GM11168 (cell line): ENCODE results near the gene FOXP1.

Source experiments
- in situ Hi-C: fragments of 300-500 bp; cut with MboI; formaldehyde crosslinking; loops from one replicate; pipeline ENCODE4 v1.12.0; 2022; ENCODE audit warnings: low sequenced_read_pairs; ENCODE audit not compliant: unreplicated experiment

The FOXP1 gene

DNA sequence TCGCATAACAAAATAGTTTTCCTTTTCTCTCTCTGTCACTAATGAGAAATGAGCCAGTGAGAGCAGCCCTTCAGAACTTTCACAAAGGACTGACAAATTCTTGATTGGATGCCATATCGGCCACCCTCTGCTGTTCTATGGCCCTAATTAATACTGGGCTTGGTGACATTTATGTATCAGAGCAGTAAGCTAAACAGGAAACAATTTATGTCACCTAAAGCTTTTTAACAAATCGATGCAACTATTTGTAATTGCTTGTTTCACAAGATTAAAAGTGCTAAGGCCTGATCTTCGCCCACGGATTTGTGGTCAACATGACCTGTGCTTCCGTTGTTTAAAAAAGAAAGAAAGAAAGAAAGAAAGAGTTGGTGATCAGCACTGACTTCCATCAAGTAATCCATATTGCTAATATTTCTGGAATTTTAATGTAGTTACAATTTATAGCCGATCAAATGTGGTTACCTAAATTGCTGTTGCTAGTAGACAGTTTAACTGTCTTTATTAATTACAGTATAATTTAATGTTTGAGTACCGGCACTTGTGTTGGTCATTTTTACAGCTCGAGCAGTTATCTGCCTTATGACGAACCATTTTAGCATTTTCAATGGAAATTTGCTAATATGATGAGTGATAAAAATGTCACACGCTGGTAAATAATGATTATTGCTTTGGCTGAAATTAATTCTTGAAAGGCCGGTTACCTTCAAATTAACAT lies 631.3 kb downstream of the FOXP1 start:
- in situ Hi-C loops: no loop called here

DNA sequence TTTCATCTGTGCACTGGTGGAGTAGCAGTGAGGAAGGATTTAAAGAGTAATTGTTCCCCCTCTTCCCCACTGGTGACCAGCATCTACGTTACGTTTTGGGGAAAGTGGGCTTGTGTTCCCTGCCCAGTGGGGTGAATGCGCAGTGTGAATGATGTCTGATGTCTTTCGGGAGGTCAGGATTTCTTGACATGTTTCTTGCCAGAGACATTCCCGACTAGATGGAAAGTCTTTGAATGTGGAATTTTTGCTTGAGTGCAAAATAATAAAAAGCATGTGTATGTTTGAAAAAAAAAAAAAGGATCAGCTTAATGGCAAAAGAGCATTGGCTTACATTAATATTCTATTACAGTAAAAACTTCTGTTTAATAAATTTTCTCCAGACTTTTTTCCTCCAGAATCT lies 632.2 kb downstream of the FOXP1 start:
- in situ Hi-C loops: no loop called here

DNA sequence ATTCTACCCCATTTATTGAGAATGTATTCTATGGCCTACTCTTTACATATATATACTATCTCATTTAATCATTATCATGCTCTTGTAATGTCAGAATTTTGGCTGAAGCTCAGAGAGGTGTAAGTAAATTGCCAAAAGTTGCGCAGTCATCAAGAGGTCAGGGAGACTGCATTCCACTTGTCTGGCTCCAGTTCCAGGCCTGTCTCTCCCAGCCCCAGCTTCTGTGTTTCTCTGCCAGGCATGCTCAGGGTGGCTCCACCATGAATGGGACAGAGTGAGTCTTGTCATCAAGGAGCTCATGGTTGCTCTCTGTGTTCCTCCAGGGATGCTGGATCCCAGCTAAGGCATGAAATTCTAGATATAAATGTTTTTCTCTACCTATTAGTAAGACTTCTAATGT lies 635.9 kb downstream of the FOXP1 start:
- in situ Hi-C loops: no loop called here

DNA sequence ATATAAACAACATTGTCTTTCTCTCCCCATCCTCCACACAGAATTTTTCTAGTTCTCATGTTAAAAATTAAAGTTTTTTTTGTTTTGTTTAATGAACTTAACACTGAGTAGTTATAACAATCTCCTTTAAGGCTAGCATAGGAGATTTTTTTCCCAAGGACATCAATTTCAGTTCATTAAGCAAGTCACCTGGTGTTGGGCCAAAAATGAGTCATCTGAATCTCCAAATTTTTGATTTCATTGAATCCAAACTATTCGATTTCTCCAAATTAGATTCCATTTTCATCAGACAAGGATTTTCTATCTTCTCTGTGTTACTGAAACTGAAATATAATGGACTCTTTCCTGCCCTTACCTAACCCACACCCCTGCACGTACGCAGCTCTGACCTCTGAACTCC lies 639.6 kb downstream of the FOXP1 start:
- in situ Hi-C loops: no loop called here

DNA sequence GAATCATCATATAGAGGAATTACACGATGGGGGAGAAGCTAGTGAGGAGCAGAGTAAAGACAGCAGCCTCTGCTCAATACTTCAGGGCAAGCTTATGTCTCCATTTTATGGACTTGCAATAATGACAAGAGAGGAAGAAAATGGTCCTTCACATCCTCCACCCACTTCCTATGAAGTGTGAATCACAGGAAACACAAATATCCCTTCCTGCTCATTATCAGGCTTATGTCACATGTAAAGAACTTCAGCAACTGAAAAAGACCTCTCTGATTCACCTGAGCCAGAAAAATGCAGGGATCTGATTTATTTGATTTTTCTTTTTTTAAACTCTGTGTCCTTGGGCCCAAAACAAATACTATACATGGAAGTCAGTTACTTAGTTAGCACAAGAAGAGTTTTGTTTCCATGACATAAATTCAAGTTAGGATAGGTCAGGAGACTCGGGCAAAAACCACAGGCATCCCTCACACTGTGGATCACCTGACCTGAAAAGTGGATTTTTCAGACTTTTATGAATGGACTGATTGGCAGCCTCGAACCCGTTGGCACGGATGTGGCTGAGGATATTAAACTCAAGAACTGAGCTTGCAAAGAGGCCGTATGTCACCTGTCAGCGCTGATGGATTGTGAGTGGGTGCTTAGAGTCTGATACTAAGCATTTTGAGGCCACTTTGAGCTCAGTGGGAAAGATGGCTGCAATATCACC lies 650.3 kb downstream of the FOXP1 start:
- in situ Hi-C loops: no loop called here

DNA sequence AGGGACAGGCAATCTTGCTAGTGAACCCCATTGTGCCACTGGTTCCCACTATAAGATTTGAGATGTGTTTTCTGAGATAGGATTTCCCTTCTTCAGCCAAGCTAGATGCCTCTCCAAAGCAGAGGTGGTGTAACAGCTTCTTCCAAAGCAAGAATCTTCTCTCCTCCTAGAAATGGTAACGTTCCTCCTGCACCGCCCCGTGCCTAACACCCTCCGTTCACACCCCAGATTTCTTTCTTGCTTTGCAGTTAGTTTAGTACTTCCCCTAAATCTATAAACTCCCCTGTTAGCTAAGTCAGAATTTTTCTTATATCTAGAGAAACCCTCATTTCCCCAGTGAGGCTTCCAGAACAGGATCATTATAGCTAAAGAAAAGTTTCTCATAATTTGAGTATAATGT lies 653.5 kb downstream of the FOXP1 start:
- in situ Hi-C loops: no loop called here

DNA sequence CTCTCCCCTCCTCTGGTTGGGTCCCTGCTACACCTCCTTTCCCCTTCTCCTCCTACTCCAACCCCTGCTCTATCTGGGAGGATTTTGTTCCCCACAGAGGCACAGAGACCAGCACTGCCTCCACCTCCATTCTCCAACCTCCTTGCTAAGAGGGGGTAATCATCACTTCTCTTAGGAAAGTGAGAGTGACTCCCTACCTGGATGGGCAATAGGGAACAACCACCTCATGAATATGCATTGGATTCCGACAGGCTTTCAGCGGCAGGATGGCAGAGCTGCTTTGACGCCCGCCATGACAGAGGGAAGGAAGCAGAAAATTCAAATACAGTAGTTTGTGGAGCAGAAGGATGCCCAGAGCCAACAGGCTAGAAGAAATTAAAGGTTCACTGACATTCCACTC lies 656.3 kb downstream of the FOXP1 start:
- in situ Hi-C loops: no loop called here

DNA sequence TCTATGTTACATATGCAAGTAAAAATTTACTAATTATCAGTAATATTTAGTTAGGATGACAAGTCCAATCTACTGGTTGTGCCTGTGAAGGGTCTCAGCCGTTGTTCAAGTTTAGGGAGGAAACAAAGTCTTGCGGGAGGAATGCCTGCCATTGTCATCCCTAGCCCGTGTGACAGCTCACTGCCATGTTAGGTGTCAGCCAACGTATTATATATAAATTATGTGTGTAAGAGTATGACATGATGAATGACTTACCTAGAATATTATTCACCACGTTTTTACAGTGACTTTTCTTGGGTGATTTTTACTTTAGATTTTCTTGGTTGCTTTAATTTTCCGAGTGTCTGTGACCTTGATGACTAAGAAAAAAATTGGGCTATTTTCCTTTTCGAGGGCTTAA lies 656.7 kb downstream of the FOXP1 start:
- in situ Hi-C loops: no loop called here

DNA sequence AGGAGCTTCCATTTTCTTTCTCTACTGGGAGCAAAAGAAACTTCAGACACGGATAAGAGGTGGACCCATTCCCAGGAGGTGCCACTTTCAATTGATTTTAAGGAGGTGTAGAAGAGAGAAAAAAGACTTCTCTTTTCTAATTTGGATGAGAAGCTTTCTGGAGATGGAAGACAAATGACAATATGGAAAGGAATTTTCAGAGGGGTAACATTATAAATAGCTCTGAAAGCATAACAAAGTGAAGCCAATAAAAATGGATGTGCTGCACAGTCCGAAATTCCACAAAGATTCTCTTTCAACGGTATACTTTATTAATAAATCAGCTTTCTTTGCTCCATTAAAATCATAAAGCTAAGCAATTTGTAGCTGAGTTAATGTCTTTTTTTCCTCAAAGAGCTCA lies 663.9 kb downstream of the FOXP1 start:
- in situ Hi-C loops: no loop called here

DNA sequence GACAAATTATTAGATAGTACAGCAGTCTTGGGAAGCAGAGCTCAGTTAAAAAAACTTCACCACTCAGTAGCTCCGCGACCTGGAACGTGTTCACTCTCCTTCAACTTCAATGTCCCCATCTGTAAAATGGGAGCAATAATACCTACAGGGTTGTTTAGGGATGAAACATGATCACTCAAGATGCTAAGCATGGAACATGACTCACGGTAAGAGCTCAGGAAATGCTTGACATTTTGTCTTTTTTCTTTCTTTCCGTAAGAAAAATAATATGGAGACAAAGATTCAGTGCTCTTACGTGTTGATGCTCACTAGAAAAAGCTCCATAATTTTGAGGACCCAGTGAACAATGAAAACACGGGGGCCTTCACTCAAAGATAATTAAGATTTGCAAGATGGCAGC lies 664.4 kb downstream of the FOXP1 start:
- in situ Hi-C loops: no loop called here

DNA sequence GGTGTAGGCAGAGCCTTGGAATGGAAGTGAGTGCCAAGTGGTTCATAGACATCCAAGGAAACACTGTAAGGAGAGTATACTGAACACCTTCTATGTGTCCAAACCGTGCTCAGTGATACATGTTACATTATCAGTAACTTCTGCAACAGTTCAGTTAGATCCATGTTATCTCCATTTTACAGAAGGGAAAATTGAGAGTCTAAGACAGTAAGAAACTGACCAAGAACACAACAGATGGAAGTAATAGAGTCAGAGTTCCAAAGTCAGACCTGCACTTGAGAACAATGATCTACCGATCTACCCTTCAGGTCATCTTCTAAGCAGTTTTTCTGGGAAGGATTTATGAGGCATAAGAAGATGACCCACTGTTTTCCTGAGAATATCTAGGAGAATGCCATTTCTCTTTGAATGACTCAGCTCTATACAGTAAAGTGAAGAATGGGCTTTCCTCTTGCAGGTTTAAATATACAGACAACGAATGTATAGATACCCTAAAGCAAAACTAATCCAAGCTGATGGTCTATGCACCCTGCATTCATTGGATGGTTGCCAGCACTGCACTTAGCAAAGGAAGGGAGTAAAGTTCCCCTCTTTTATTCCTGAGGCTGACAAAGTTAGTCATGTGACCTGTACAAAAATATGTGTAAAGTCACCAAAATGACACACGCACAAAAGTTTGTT lies 667.0 kb downstream of the FOXP1 start:
- in situ Hi-C loops: no loop called here

DNA sequence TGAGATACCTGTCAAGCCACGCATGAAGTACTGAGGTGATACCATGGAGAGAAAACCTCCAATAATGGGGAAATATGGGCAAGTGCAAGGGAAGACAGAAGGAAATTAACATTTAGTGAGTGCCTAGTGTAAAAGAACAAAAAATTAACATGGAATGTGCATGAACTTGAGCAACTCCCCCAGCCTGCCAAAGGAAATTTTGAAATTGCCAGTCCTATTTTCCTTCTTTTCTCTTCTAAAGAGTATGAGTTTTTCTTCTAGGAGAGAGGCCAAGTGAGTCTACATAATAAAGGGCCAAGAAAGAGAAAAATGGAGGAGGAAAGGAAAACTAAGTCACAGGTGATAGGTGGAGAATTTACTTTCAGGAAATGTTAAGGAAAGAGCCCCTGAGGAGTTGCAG lies 668.7 kb downstream of the FOXP1 start:
- in situ Hi-C loops: no loop called here

DNA sequence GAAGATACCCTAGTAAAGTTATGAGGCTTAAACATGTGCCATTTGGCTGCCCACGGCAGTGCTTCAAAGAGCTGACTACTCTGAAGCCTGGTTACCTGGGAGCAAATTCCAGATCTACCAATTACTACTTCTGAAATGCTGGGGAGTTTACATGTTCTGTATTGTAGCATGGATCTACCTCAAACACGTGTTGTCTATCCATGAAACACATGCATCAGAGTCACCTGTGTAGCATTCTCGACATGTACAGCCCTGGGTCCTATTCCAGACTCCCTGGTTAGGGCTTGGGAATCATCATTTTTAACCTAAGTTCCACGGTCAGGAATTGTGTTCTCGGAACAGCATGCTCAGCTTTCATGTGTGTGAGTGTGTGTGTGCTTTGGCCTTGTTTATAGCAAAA lies 671.8 kb downstream of the FOXP1 start:
- in situ Hi-C loops: no loop called here

DNA sequence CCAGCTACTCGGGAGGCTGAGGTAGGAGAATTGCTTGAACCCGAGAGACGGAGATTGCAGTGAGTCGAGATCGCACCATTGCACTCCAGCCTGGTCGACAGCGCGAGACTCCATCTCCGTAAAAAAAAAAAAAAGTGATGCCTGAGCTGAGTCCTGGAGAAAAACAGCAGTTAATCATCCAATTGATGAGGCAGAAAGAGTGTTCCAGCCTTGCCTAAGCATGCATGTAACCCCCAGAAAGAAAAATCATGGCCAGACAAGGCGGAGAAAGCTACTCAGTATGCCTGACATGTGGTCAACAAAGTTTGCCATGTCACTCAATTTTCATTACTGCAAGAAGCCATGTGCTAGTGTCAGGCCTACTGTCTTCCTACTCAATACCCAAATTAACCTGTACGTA lies 678.0 kb downstream of the FOXP1 start:
- in situ Hi-C loops: no loop called here
